PC-9 (cell line): ENCODE results near the gene CLDN34. TPM values are rescaled to one million over a fixed set of nuclear protein-coding genes. Genes with fewer than 3 reads are reported as not detected.

Experiments used
- BruUV-seq: library from RNA; stranded (reverse); fragments of 400-500 nt; replicated peaks from 2 replicates; lab custom pipeline; 2021; lab: Mats Ljungman, UMichigan
- CTCF ChIA-PET: fragments of 300-600 bp; sonication (Branson Sonifier 250); formaldehyde crosslinking; loops from one replicate; lab custom pipeline; 2022; ENCODE audit warnings: antibody characterized with exemption; lab: Charles Lee
- POLR2A ChIA-PET: fragments of 300-600 bp; sonication (Branson Sonifier 250); formaldehyde crosslinking; loops from one replicate; lab custom pipeline; 2022; ENCODE audit warnings: antibody characterized with exemption; ENCODE audit not compliant: unreplicated experiment; lab: Charles Lee
- DNase-seq, 2 experiments: peaks; one replicate each; pipeline versions ENCODE4 v3.0.0 to v3.0.0-alpha.2; 2015 to 2022; ENCODE audit warnings: mixed read lengths in 1 of 2
- H2AFZ ChIP-seq: fragments of 200-600 bp; sonication (generic); 2 replicates; pipeline ENCODE4 v1.8.1; 2017; ENCODE audit warnings: antibody characterized with exemption
- H3F3A ChIP-seq: fragments of 200-600 bp; sonication (generic); 2 replicates; pipeline ENCODE4 v1.8.1; 2017; ENCODE audit warnings: antibody characterized with exemption, mild to moderate bottlenecking, low read depth; ENCODE audit not compliant: insufficient read depth
- H3K27ac ChIP-seq: fragments of 200-600 bp; sonication (generic); 2 replicates; pipeline ENCODE4 v1.6.1; 2016; ENCODE audit warnings: mixed run types
- H3K27me3 ChIP-seq: fragments of 200-600 bp; sonication (generic); 2 replicates; pipeline ENCODE4 v1.6.1; 2016; ENCODE audit warnings: low read depth, mixed run types; ENCODE audit not compliant: insufficient read depth
- H3K36me3 ChIP-seq: fragments of 200-600 bp; sonication (generic); 2 replicates; pipeline ENCODE4 v1.6.1; 2016; ENCODE audit warnings: low read depth, mixed run types
- H3K4me1 ChIP-seq: fragments of 200-600 bp; sonication (generic); replicated peaks from 2 replicates; pipeline ENCODE4 v1.6.1; 2016; ENCODE audit warnings: mixed run types; ENCODE audit not compliant: insufficient read depth
- H3K4me2 ChIP-seq: fragments of 200-600 bp; sonication (generic); 2 replicates; pipeline ENCODE4 v1.6.1; 2017; ENCODE audit warnings: mixed run types
- H3K4me3 ChIP-seq: fragments of 200-600 bp; sonication (generic); 2 replicates; pipeline ENCODE4 v1.6.1; 2016; ENCODE audit warnings: mixed run types
- H3K79me2 ChIP-seq: fragments of 200-600 bp; sonication (generic); 2 replicates; pipeline ENCODE4 v1.6.1; 2017; ENCODE audit warnings: low read depth, mixed run types
- H3K9me2 ChIP-seq: fragments of 200-600 bp; sonication (generic); 2 replicates; pipeline ENCODE4 v1.8.1; 2017; ENCODE audit warnings: mild to moderate bottlenecking; ENCODE audit not compliant: insufficient read depth
- H3K9me3 ChIP-seq: fragments of 200-600 bp; sonication (generic); 2 replicates; pipeline ENCODE4 v1.8.1; 2016; ENCODE audit warnings: low read depth; ENCODE audit not compliant: insufficient read depth
- H4K20me1 ChIP-seq: fragments of 200-600 bp; sonication (generic); 2 replicates; pipeline ENCODE4 v1.8.1; 2017; ENCODE audit not compliant: insufficient read depth
- EZH2 ChIP-seq: fragments of 200-600 bp; sonication (generic); IDR thresholded peaks from 2 replicates; pipeline ENCODE4 v1.8.0; 2017; ENCODE audit warnings: antibody characterized with exemption, low read depth
- intact Hi-C: fragments of 100-400 bp; cut with micrococcal nuclease; formaldehyde crosslinking; loops from one replicate; pipeline ENCODE4 v1.10.0; 2022; ENCODE audit not compliant: unreplicated experiment
- total RNA-seq: library from RNA; stranded (reverse); gene quantifications from 2 replicates; pipeline ENCODE4 v1.2.3, GENCODE V29; 2021
- TF ChIP-seq, protein P1 (sequence below): fragments of 200-600 bp; sonication (generic); conservative IDR thresholded peaks from 2 replicates; pipeline ENCODE4 v1.6.1; 2017; ENCODE audit warnings: mixed run types, antibody characterized with exemption, mild to moderate bottlenecking, moderate library complexity

CLDN34 gene
- total RNA-seq, 1 experiment from 2014 or later = not detected

DNA sequence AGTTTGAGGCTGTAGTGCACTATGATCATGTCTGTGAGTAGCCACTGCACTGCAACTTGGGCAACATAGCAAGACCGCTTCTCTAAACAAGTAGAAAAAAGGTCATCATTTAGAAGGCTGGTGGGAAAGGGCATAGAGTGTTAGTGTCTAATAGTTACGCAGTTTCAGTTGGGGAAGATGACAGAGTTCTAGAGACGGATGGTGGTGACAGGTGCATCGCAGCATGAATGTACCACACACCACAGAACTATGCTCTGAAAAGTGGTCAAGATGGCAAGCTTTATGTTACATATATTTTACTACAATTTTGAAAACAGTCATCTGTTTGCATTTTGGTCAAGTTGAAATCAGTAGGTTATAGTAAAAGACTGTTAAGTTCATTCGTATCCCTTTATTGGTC is 23.7 kb upstream of the CLDN34 start:
- CTCF ChIA-PET = no interaction called here
- no peak for DNase-seq
- H3K4me2 ChIP-seq = no peak overlapping the region
- TF ChIP-seq EZH2 = no peak
- TF ChIP-seq, protein P1, sequence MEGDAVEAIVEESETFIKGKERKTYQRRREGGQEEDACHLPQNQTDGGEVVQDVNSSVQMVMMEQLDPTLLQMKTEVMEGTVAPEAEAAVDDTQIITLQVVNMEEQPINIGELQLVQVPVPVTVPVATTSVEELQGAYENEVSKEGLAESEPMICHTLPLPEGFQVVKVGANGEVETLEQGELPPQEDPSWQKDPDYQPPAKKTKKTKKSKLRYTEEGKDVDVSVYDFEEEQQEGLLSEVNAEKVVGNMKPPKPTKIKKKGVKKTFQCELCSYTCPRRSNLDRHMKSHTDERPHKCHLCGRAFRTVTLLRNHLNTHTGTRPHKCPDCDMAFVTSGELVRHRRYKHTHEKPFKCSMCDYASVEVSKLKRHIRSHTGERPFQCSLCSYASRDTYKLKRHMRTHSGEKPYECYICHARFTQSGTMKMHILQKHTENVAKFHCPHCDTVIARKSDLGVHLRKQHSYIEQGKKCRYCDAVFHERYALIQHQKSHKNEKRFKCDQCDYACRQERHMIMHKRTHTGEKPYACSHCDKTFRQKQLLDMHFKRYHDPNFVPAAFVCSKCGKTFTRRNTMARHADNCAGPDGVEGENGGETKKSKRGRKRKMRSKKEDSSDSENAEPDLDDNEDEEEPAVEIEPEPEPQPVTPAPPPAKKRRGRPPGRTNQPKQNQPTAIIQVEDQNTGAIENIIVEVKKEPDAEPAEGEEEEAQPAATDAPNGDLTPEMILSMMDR = no peak
- POLR2A ChIA-PET = no interaction called here
- peaks cover 11% of the 10 kb centered on the region; the same call in 1 of the 2 replicates for H3K4me1 ChIP-seq
- no peaks in the 10 kb centered on the region for H3K36me3 ChIP-seq
- H3K9me3 ChIP-seq = no peaks in the 10 kb centered on the region
- H3K9me2 ChIP-seq = no peaks in the 10 kb centered on the region
- H3F3A ChIP-seq = no peaks in the 10 kb centered on the region
- no peak overlapping the region for H3K27ac ChIP-seq
- no peak overlapping the region for H2AFZ ChIP-seq
- no TSS peak for BruUV-seq
- H3K27me3 ChIP-seq = no peaks in the 10 kb centered on the region
- intact Hi-C loops = no loop called here
- no peak overlapping the region for H3K4me3 ChIP-seq
- H4K20me1 ChIP-seq = no peaks in the 10 kb centered on the region
- H3K79me2 ChIP-seq = no peaks in the 10 kb centered on the region

DNA sequence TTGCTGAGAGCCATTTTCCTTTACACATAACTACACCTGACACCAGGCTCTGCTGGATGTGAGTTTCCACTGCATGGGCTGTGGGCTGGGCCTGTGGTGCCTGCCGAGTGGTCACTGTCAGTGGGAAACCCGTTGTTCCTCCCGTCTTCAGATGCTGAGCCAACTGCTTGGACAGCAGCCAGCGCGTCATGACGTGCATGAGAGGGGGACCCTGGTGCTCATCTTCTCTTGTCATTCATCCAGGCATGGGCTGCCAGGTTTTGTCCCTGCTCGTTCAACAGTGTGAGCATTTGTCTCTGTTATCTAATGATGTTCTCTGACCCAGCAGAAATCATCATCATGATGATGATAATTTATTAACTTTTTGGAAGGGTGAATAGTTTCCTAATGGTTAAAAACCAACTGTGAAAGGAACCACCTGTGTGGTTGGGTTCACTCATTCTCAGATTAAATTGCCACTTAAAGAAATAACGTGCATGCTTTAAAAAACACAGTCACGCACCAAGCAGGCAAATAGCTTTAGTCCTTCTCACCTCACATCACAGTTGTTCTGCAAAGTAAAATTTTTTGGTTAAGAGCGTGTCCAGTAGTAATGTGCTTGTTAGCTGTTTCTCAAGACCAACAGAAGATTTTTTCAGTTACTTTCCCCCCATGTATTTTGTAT is 19.9 kb upstream of the CLDN34 start:
- Histone ChIP-seq H3K79me2 (no peaks in the 10 kb centered on the region), H3K4me2 (no peak overlapping the region), H3K27me3 (no peaks in the 10 kb centered on the region), H3K4me3 (no peak overlapping the region), H4K20me1 (no peaks in the 10 kb centered on the region), H3K27ac (no peak overlapping the region), H2AFZ (no peak overlapping the region), H3K36me3 (no peaks in the 10 kb centered on the region), H3K4me1 (no peaks in the 10 kb centered on the region), H3F3A (no peaks in the 10 kb centered on the region), H3K9me3 (no peaks in the 10 kb centered on the region), H3K9me2 (no peaks in the 10 kb centered on the region)
- CTCF ChIA-PET = no interaction called here
- no peak for DNase-seq
- intact Hi-C loops = no loop called here
- POLR2A ChIA-PET = no interaction called here
- BruUV-seq = no TSS peak
- TF ChIP-seq, protein P1 = no peak
- TF ChIP-seq EZH2 = no peak

DNA sequence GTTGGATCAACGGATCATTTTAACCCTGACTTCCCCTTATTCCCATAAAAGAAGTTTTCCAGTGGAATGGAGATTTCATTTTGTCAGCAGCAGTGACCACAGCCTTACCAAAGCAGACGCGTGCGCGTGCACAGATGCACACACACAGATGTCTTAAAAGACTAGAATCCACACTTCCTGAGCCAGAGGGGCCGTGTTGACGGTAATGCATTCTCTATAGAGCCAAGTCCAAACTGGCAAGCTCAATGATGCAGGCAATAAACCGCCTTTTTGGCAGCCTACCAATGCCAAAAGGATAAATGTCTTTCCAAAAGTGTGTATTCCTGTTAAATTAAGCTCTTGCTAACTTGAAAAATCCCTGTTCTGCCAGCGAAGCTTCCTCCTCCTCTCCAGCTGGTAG is 18.8 kb upstream of the CLDN34 start:
- Histone ChIP-seq H3F3A (no peaks in the 10 kb centered on the region), H3K4me3 (no peak overlapping the region), H3K27me3 (no peaks in the 10 kb centered on the region), H4K20me1 (no peaks in the 10 kb centered on the region), H3K36me3 (no peaks in the 10 kb centered on the region), H3K9me3 (no peaks in the 10 kb centered on the region), H3K4me1 (no peaks in the 10 kb centered on the region), H2AFZ (no peak overlapping the region), H3K4me2 (no peak overlapping the region), H3K27ac (no peak overlapping the region), H3K79me2 (no peaks in the 10 kb centered on the region), H3K9me2 (no peaks in the 10 kb centered on the region)
- BruUV-seq = no TSS peak
- POLR2A ChIA-PET = no interaction called here
- DNase-seq = no peak
- CTCF ChIA-PET = no interaction called here
- TF ChIP-seq, protein P1 = no peak
- TF ChIP-seq EZH2 = no peak
- intact Hi-C loops = no loop called here
